Suprapubic skin (tissue), 4 donors: ENCODE measurements around the gene NUDT1. TPM values are rescaled to one million over a fixed set of nuclear protein-coding genes. Genes with fewer than 3 reads are reported as not detected.

Source experiments
- DNase-seq, 2 donors: peaks; one replicate each; pipeline ENCODE4 v3.0.0-alpha.2; 2019; ENCODE audit warnings: low spot score in 2 of 2
- H3K27ac ChIP-seq: fragments of 200-600 bp; sonication (generic); one replicate; pipeline ENCODE4 v1.5.1; 2019
- H3K27me3 ChIP-seq: fragments of 200-600 bp; sonication (generic); one replicate; pipeline ENCODE4 v1.5.1; 2019
- H3K36me3 ChIP-seq: fragments of 200-600 bp; sonication (generic); one replicate; pipeline ENCODE4 v1.5.1; 2019
- H3K4me1 ChIP-seq: fragments of 200-600 bp; sonication (generic); one replicate; pipeline ENCODE4 v1.5.1; 2019
- H3K4me3 ChIP-seq: fragments of 200-600 bp; sonication (generic); one replicate; pipeline ENCODE4 v1.5.1; 2019; ENCODE audit warnings: mild to moderate bottlenecking
- H3K9me3 ChIP-seq: fragments of 200-600 bp; sonication (generic); one replicate; pipeline ENCODE4 v1.5.1; 2019
- EP300 ChIP-seq: sonication (generic); formaldehyde crosslinking; IDR thresholded peaks from one replicate; pipeline ENCODE4 v1.6.1; 2017; ENCODE audit warnings: antibody characterized with exemption
- POLR2A ChIP-seq, 2 donors: fragments of 450-650 bp; IDR thresholded peaks; one replicate each; pipeline ENCODE4 v1.6.1; 2017; ENCODE audit warnings: antibody characterized with exemption in 2 of 2, mild to moderate bottlenecking in 2 of 2, moderate library complexity in 2 of 2
- POLR2AphosphoS5 ChIP-seq, 3 donors: sonication (generic); formaldehyde crosslinking; IDR thresholded peaks; one replicate each; pipeline ENCODE4 v1.6.1; 2017; ENCODE audit warnings: antibody characterized with exemption in 3 of 3
- WGBS: methylation state at CpG from one replicate; pipeline ENCODE4 v1.1.5; 2018; 5-methylcytosine and 5-hydroxymethylcytosine counted together
- total RNA-seq, 4 donors: library from RNA; depleted of rRNA; stranded (reverse); fragments of >200 nt; gene quantifications; one replicate each; pipeline ENCODE4 v1.1.0, GENCODE V29; 2016
- TF ChIP-seq, protein P1 (sequence below), 2 donors: fragments of 200-600 bp in 1 of 2; fragments of 450-650 bp in 1 of 2; sonication (generic) in 1 of 2; IDR thresholded peaks; one replicate each; pipeline ENCODE4 v1.5.1; 2016 to 2019; ENCODE audit warnings: antibody characterized with exemption in 2 of 2, mild to moderate bottlenecking in 1 of 2, moderate library complexity in 1 of 2

Gene NUDT1
- total RNA-seq, 4 donors from 2014 or later, result 24.1 to 39.4 (median 28.3) TPM

- TF ChIP-seq, protein P1, sequence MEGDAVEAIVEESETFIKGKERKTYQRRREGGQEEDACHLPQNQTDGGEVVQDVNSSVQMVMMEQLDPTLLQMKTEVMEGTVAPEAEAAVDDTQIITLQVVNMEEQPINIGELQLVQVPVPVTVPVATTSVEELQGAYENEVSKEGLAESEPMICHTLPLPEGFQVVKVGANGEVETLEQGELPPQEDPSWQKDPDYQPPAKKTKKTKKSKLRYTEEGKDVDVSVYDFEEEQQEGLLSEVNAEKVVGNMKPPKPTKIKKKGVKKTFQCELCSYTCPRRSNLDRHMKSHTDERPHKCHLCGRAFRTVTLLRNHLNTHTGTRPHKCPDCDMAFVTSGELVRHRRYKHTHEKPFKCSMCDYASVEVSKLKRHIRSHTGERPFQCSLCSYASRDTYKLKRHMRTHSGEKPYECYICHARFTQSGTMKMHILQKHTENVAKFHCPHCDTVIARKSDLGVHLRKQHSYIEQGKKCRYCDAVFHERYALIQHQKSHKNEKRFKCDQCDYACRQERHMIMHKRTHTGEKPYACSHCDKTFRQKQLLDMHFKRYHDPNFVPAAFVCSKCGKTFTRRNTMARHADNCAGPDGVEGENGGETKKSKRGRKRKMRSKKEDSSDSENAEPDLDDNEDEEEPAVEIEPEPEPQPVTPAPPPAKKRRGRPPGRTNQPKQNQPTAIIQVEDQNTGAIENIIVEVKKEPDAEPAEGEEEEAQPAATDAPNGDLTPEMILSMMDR (IDR thresholded peaks at IDR 0.05), result no peak
- TF ChIP-seq POLR2A (IDR thresholded peaks at IDR 0.05) (no peak), EP300 (no peak), POLR2AphosphoS5 (IDR thresholded peaks at IDR 0.05) (no peak)
- no peak for DNase-seq
- Histone ChIP-seq H3K36me3 (peaks cover 79% of the 10 kb centered on the region), H3K4me1 (no peaks in the 10 kb centered on the region), H3K27ac (no peak overlapping the region), H3K27me3 (no peaks in the 10 kb centered on the region), H3K9me3 (no peaks in the 10 kb centered on the region), H3K4me3 (no peak overlapping the region)
- WGBS, result 97% methylated on average over 10 of the region's 10 CpGs
Measured at GRCh38 chr7:2212906-2213305, 29.1 kb upstream of the NUDT1 start.

DNA sequence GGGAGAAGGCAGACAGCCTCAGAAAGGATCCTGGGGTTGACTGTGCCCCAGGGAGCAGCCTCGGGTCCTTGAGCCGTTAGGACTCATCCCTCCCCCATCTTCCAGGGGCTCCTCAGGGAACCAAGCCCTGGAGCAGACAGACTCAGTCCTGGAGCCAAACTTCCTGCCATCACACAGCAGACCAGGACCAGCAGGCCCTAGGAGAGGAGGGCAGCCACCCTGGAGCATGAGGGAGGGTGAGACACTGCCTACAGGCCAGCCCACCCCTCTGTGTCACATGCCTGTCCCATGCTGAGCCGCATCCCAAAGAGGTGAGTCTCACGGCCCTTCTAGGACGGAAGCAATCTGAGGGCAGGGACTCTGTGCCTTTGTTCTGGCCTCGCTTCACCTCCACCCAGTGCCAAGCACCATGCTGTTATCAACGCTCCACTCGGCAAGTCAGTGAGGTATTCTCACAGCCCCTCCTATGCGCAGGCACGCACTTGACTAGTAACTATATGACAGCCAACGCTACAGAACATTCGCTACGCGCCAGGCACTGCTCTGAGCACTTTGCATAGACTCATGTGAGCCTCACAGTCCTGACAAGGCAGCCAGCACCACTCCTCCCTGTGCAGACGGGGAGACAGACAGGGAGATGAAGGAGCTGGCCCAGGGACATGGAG is 28.3 kb upstream of the NUDT1 start:
- Histone ChIP-seq H3K4me1 (no peaks in the 10 kb centered on the region), H3K4me3 (no peak overlapping the region), H3K27me3 (no peaks in the 10 kb centered on the region), H3K27ac (no peak overlapping the region), H3K9me3 (no peaks in the 10 kb centered on the region), H3K36me3 (peaks cover 81% of the 10 kb centered on the region)
- 92% methylated on average over 13 of the region's 15 CpGs for WGBS
- no peak for DNase-seq
- TF ChIP-seq, protein P1 (IDR thresholded peaks at IDR 0.05), result no peak
- TF ChIP-seq POLR2A (IDR thresholded peaks at IDR 0.05) (peak in 1 of 2 donors; percentile 13), EP300 (no peak)

- Histone ChIP-seq H3K27me3 (no peaks in the 10 kb centered on the region), H3K4me3 (no peak overlapping the region), H3K27ac (no peak overlapping the region), H3K36me3 (peaks cover 89% of the 10 kb centered on the region), H3K9me3 (no peaks in the 10 kb centered on the region), H3K4me1 (no peaks in the 10 kb centered on the region)
- no peak for TF ChIP-seq EP300
- no peak for TF ChIP-seq POLR2AphosphoS5 (IDR thresholded peaks at IDR 0.05)
- TF ChIP-seq, protein P1 (IDR thresholded peaks at IDR 0.05), result no peak
- TF ChIP-seq POLR2A (IDR thresholded peaks at IDR 0.05), result no peak
- 93% methylated on average over 8 of the region's 9 CpGs for WGBS
- no peak for DNase-seq
Measured at GRCh38 chr7:2214636-2215035, 27.4 kb upstream of the NUDT1 start.

- WGBS, result 97% methylated on average over 11 of the region's 17 CpGs
- H3K9me3 ChIP-seq, result no peaks in the 10 kb centered on the region
- no peaks in the 10 kb centered on the region for H3K27me3 ChIP-seq
- peaks cover 97% of the 10 kb centered on the region for H3K36me3 ChIP-seq
- no peak overlapping the region for H3K4me3 ChIP-seq
- TF ChIP-seq, protein P1 (IDR thresholded peaks at IDR 0.05), result no peak
- TF ChIP-seq EP300 (no peak), POLR2A (IDR thresholded peaks at IDR 0.05) (no peak), POLR2AphosphoS5 (IDR thresholded peaks at IDR 0.05) (no peak)
- no peak for DNase-seq
- no peaks in the 10 kb centered on the region for H3K4me1 ChIP-seq
- no peak overlapping the region for H3K27ac ChIP-seq
Measured at GRCh38 chr7:2215851-2216250, 26.2 kb upstream of the NUDT1 start.

DNA sequence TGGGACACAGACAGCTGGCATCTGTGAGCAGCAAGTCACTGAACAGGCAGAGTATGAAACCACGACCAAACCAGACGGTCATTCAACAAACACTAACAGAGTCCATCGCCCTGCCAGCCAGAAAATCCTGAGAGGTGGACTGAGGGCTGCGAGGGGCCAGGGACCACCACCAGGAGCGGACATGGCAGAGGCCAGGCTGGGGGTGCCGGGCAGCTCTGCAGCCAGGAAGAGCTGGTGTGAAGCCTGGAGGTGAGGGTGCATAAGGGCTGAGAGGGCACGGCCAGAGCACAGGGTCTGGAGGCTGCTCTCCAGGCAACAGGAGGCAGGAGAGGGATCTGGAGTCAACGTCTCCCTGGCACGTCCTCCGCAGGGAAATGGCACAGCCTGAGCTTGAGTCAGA is 24.8 kb upstream of the NUDT1 start:
- Histone ChIP-seq H3K4me3 (no peak overlapping the region), H3K9me3 (no peaks in the 10 kb centered on the region), H3K4me1 (no peaks in the 10 kb centered on the region), H3K27ac (no peak overlapping the region), H3K36me3 (peaks cover 97% of the 10 kb centered on the region), H3K27me3 (no peaks in the 10 kb centered on the region)
- DNase-seq, result no peak
- WGBS, result 93% methylated on average over 10 of the region's 10 CpGs
- no peak for TF ChIP-seq POLR2AphosphoS5 (IDR thresholded peaks at IDR 0.05)
- no peak for TF ChIP-seq POLR2A (IDR thresholded peaks at IDR 0.05)
- TF ChIP-seq, protein P1 (IDR thresholded peaks at IDR 0.05), result no peak
- TF ChIP-seq EP300, result no peak
